C4-2B (cell line): Measurements from ENCODE around the gene AMOT.

ENCODE experiments used
- ZFX ChIP-seq: fragments of 450-650 bp; IDR thresholded peaks from 2 replicates; pipeline ENCODE4 v1.6.1; 2017
- TF ChIP-seq, protein P1 (sequence below): fragments of 450-650 bp; conservative IDR thresholded peaks from 2 replicates; pipeline ENCODE4 v1.5.1; 2017; ENCODE audit warnings: mild to moderate bottlenecking

DNA sequence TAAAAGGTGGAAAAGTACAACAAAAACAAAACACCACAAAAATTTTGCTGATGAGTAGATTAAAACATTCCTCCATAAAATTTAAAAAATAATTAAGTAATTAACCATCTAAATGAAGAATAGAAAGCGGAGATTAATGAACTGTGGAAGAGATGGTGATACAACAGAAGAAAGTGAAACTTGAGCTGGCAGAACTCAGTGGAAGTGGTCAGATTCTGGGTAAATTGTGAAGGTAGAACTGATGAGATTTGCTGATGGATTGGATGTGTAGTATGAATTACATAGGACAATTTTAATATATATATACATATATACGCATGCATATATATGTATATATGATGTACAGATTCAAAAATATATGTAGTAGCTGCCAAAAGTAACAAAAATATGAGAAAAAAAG lies 73.9 kb downstream of the AMOT start:
- TF ChIP-seq, protein P1, sequence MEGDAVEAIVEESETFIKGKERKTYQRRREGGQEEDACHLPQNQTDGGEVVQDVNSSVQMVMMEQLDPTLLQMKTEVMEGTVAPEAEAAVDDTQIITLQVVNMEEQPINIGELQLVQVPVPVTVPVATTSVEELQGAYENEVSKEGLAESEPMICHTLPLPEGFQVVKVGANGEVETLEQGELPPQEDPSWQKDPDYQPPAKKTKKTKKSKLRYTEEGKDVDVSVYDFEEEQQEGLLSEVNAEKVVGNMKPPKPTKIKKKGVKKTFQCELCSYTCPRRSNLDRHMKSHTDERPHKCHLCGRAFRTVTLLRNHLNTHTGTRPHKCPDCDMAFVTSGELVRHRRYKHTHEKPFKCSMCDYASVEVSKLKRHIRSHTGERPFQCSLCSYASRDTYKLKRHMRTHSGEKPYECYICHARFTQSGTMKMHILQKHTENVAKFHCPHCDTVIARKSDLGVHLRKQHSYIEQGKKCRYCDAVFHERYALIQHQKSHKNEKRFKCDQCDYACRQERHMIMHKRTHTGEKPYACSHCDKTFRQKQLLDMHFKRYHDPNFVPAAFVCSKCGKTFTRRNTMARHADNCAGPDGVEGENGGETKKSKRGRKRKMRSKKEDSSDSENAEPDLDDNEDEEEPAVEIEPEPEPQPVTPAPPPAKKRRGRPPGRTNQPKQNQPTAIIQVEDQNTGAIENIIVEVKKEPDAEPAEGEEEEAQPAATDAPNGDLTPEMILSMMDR: no peak
- TF ChIP-seq ZFX: no peak
